HL-60/S4 treated with retinoic acid at 250 ng/mL for 4 days and 3 days (cell line): ENCODE data around the gene BIVM.

Experiments used
- in situ Hi-C: fragments of 300-500 bp; cut with MboI; formaldehyde crosslinking; loops from 2 replicates; pipeline ENCODE4 v1.7.0; 2022; ENCODE audit warnings: low sequenced_read_pairs

BIVM gene

GRCh38 chr13:102877303-102877702, 78.4 kb downstream of the BIVM start:
- in situ Hi-C loops, result no loop called here

GRCh38 chr13:102878481-102878880, 79.6 kb downstream of the BIVM start:
- in situ Hi-C loops, result no loop called here

GRCh38 chr13:102879793-102880499, 81.0 kb downstream of the BIVM start:
- in situ Hi-C loops, result no loop called here

GRCh38 chr13:102881819-102882686, 83.1 kb downstream of the BIVM start:
- in situ Hi-C loops, result no loop called here
